Activated naive CD4-positive, alpha-beta T cell treated with anti-CD3 and anti-CD28 coated beads, Interleukin-2, amount 10 ng/mL, durations not matched to agents 7 days and 5 days (primary cell): ENCODE measurements around the gene PLXNA1.

Experiments used
- CTCF ChIA-PET: fragments of 350-600 bp; sonication (Branson Sonifier 250); formaldehyde crosslinking; loops from one replicate; lab custom pipeline; 2021; ENCODE audit warnings: antibody characterized with exemption; lab: Charles Lee
- DNase-seq: peaks from one replicate; pipeline ENCODE4 v3.0.0-alpha.2; 2020
- H3K27ac Mint-ChIP-seq: one replicate; pipeline ENCODE4 v1.8.0; 2021; ENCODE audit warnings: mild to moderate bottlenecking, moderate library complexity, mixed read lengths
- H3K27me3 Mint-ChIP-seq: one replicate; pipeline ENCODE4 v1.8.0; 2021; ENCODE audit warnings: mild to moderate bottlenecking, mixed read lengths
- H3K36me3 Mint-ChIP-seq: one replicate; pipeline ENCODE4 v1.8.0; 2021; ENCODE audit warnings: mixed read lengths
- H3K4me1 Mint-ChIP-seq: one replicate; pipeline ENCODE4 v1.8.0; 2021; ENCODE audit warnings: mixed read lengths
- H3K4me3 Mint-ChIP-seq: one replicate; pipeline ENCODE4 v1.8.0; 2021; ENCODE audit warnings: mild to moderate bottlenecking, moderate library complexity, mixed read lengths
- H3K9me3 Mint-ChIP-seq: one replicate; pipeline ENCODE4 v1.8.0; 2021; ENCODE audit warnings: mixed read lengths

PLXNA1 gene

GRCh38 chr3:126945171-126945721 lies 37.7 kb upstream of the PLXNA1 start:
- Mint-ChIP-seq H3K4me1 (peaks cover 6% of the 10 kb centered on the region), H3K4me3 (no peak overlapping the region), H3K27ac (no peak overlapping the region), H3K9me3 (no peaks in the 10 kb centered on the region), H3K27me3 (no peaks in the 10 kb centered on the region), H3K36me3 (no peaks in the 10 kb centered on the region)
- CTCF ChIA-PET = no interaction called here
- no peak for DNase-seq

DNA sequence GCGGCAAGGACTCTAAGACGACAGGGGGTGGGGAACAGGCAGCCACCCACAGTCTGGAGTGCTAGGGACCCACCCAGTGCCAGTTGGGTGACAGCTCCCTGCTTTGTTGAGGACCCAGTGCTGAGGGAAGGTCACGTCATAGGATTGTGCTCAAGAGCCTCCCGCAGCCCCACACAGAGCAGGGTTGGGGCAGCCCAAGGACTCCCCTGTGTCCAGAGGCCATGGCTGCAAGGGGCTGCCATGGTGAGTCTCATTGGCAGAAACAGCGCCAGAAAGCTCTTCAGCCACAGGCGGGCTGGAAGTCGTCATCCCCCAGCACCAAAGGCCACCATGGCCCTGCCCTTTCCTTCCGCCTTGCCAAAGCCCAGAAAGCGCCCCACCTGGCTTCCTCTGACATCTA lies 37.0 kb upstream of the PLXNA1 start:
- Mint-ChIP-seq H3K4me3 (no peak overlapping the region), H3K9me3 (no peaks in the 10 kb centered on the region), H3K4me1 (peaks cover 6% of the 10 kb centered on the region), H3K36me3 (no peaks in the 10 kb centered on the region), H3K27me3 (no peaks in the 10 kb centered on the region), H3K27ac (no peak overlapping the region)
- no peak for DNase-seq
- CTCF ChIA-PET = no interaction called here

DNA sequence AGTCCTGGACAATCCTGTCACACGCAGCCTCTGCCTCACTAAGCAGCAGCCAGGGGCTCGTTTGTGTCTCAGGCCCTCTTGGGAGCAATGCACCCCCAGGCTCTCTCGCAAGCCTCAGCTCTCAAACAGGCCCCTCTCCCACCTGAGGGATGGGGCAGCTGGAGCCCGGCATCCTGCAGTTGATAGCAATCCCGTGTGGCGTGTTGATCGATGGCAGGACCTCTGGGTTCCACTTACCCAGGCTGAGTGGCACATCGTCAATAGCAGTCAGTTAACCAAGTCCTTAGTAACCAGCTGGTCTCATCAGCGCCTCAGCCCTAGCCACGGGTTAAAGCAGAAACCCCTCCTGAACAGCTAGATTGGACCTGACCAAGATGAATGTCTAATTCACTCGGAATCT lies 36.5 kb upstream of the PLXNA1 start:
- H3K4me3 Mint-ChIP-seq = no peak overlapping the region
- no peak for DNase-seq
- H3K9me3 Mint-ChIP-seq = no peaks in the 10 kb centered on the region
- H3K4me1 Mint-ChIP-seq = peaks cover 6% of the 10 kb centered on the region
- no peaks in the 10 kb centered on the region for H3K36me3 Mint-ChIP-seq
- no peaks in the 10 kb centered on the region for H3K27me3 Mint-ChIP-seq
- H3K27ac Mint-ChIP-seq = no peak overlapping the region
- CTCF ChIA-PET = no interaction called here

DNA sequence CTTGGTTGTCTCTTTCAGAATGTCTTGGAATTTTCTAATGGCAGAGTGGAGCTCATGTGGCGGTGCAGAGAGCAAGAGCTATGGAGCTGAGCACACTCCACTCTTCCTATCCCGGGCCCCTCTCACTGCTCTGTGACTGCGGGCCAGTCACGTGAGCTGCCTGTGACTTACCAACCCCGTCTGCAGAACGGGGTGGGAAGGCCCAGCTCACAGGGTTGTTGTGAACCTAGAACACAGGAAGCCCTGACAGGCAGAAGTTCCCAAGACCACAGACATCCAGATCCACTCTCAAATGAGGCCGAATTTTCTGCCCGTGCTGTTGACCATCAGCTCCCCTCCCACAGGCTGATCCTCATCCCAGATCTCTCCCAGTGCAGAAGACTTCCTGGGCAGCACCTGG lies 35.5 kb upstream of the PLXNA1 start:
- Mint-ChIP-seq H3K36me3 (no peaks in the 10 kb centered on the region), H3K4me3 (no peak overlapping the region), H3K4me1 (peaks cover 6% of the 10 kb centered on the region), H3K27me3 (no peaks in the 10 kb centered on the region), H3K9me3 (no peaks in the 10 kb centered on the region), H3K27ac (no peak overlapping the region)
- CTCF ChIA-PET = no interaction called here
- DNase-seq = no peak

- Mint-ChIP-seq H3K27me3 (no peaks in the 10 kb centered on the region), H3K36me3 (no peaks in the 10 kb centered on the region), H3K9me3 (no peaks in the 10 kb centered on the region), H3K27ac (no peak overlapping the region), H3K4me3 (no peak overlapping the region), H3K4me1 (peaks cover 6% of the 10 kb centered on the region)
- CTCF ChIA-PET = no interaction called here
- DNase-seq = no peak
Observed at GRCh38 chr3:126948980-126949535, 33.9 kb upstream of the PLXNA1 start.

GRCh38 chr3:126951561-126951960 lies 31.4 kb upstream of the PLXNA1 start:
- Mint-ChIP-seq H3K4me3 (no peak overlapping the region), H3K27me3 (no peaks in the 10 kb centered on the region), H3K9me3 (no peaks in the 10 kb centered on the region), H3K27ac (no peak overlapping the region), H3K36me3 (no peaks in the 10 kb centered on the region), H3K4me1 (peaks cover 6% of the 10 kb centered on the region)
- CTCF ChIA-PET = no interaction called here
- DNase-seq = no peak

- DNase-seq = no peak
- H3K27me3 Mint-ChIP-seq = no peaks in the 10 kb centered on the region
Observed at GRCh38 chr3:126952261-126952982, 30.5 kb upstream of the PLXNA1 start.

GRCh38 chr3:126952983-126953660 lies 29.8 kb upstream of the PLXNA1 start:
- no peak overlapping the region for H3K27ac Mint-ChIP-seq
- no peak overlapping the region for H3K4me3 Mint-ChIP-seq
- no peak for DNase-seq
- no peaks in the 10 kb centered on the region for H3K9me3 Mint-ChIP-seq
- no peaks in the 10 kb centered on the region for H3K4me1 Mint-ChIP-seq
- no peaks in the 10 kb centered on the region for H3K36me3 Mint-ChIP-seq
- no peaks in the 10 kb centered on the region for H3K27me3 Mint-ChIP-seq
- CTCF ChIA-PET = no interaction called here

More at GRCh38 chr3:126952261-126952982, 30.5 kb upstream of the PLXNA1 start:
- CTCF ChIA-PET = no interaction called here
- H3K36me3 Mint-ChIP-seq = no peaks in the 10 kb centered on the region
- no peak overlapping the region for H3K27ac Mint-ChIP-seq
- H3K4me1 Mint-ChIP-seq = peaks cover 2% of the 10 kb centered on the region
- no peak overlapping the region for H3K4me3 Mint-ChIP-seq
- no peaks in the 10 kb centered on the region for H3K9me3 Mint-ChIP-seq

DNA sequence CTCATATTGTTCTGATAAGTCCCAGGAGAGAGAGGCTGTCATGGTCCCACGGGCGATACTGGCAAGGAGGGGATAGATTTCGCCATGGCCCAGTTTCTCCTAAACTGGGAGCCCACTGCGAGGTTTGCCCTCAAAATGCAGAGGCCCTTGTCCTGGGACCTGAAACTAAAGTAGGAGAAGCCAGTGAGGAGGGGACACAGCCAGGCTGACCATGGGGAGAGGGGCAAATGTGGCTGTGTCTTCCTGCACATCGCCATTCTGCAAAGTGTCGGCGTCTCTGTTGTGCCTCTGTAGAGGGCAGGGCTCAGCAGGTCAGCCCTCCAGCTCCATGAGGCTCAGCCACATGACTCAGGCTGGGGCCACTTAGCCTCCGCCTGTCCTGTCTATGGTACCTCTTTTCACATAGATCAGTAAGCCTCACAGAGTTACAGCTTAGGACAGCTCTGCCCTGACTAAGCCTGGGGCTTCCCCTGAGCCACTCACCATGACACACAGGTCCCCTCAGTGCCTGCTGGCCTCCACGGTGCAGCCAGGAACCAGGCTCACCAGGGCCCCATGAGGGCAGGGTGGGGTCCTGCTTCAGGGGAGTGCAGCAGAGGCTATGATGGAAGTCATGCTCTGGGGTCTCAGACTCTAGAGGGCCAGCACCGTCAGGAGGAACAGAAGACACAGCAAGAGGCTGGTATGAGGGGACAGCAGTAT lies 28.6 kb upstream of the PLXNA1 start:
- no peaks in the 10 kb centered on the region for H3K27me3 Mint-ChIP-seq
- H3K4me1 Mint-ChIP-seq = no peaks in the 10 kb centered on the region
- no peak overlapping the region for H3K27ac Mint-ChIP-seq
- no peaks in the 10 kb centered on the region for H3K36me3 Mint-ChIP-seq
- H3K4me3 Mint-ChIP-seq = no peak overlapping the region
- DNase-seq = no peak
- CTCF ChIA-PET = no interaction called here
- H3K9me3 Mint-ChIP-seq = no peaks in the 10 kb centered on the region

DNA sequence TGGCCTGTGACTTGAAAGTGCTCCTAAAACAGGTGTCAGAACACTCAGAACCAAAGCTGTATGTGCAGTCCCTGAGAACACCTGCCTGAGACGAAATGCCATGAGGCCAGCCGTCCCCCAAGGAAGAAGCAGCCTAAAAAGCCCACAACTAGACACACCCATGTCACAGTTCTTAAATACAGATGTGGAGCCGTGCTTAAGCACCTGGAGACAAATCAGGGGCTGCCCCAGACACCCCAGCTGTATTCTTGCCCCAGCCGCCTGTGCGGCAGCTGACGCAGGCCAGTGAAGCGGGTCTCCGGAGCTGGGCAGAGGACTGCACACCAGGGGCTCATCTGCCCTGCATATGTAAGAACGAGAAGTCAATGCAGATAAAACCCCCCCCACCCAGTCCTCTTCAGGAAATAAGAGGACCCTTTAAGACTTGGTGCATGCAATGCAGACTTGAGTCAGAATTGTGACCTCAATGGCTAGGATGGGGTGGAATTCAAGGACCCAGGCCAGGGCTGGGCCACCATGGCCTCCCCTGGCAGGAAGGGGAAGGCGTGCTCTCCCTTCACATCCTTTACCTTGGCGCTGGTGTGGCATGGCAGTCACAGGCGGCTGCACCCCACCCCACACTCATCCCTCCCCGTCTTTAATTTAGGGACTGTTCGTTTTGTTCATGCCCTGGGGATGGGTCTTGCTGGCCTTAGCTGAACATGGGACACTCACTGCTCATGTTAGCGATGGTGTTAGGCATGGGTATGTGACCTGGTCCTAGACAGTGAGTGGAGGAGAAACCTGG lies 27.7 kb upstream of the PLXNA1 start:
- CTCF ChIA-PET = interaction anchor here (0.5 kb wide), 1 partner anchor 420 kb away, joined by 3 read pairs; no protein-coding TSS in a partner anchor
- Mint-ChIP-seq H3K4me1 (no peaks in the 10 kb centered on the region), H3K9me3 (no peaks in the 10 kb centered on the region), H3K27me3 (no peaks in the 10 kb centered on the region), H3K27ac (no peak overlapping the region), H3K36me3 (no peaks in the 10 kb centered on the region), H3K4me3 (no peak overlapping the region)
- no peak for DNase-seq

GRCh38 chr3:126956361-126956760 lies 26.6 kb upstream of the PLXNA1 start:
- Mint-ChIP-seq H3K4me1 (no peaks in the 10 kb centered on the region), H3K27me3 (no peaks in the 10 kb centered on the region)

DNA sequence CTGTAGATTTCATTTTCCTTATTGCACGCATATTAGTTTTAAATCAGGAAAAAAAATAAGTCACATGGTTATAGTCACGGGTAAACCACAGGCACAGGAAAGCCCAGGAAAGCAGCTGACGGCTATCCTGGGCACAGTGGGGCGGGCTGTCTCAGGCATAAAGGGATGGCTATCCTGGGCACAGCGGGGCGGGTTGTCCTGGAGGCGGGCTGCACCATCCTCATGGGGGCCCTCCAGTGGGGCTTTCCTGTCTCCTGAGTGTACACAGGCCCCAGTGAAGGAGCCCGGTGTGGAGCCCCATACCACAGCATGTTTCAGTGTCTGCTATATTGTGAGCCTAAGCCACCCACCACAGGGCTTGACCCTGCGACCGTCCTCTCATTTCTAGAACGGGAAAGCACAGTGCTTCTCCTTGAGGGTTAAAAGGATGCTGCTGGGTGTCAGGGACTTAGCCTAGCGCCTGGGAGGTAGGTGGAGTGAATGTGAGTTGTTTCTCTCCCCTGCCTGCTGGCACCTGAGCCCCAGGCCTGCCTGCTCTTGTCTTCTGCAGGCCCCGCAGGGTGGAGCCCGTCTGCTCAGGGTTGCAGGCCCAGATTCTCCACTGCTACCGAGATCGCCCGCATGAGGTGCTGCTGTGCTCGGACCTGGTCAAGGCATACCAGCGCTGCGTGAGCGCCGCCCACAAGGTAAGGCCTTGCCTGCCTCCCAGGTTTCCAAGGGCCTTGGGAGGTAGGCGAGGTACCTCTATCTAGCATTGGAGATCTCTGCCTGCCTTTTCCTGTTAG lies 25.9 kb upstream of the PLXNA1 start:
- DNase-seq = no peak
- H3K36me3 Mint-ChIP-seq = no peaks in the 10 kb centered on the region
- H3K27ac Mint-ChIP-seq = no peak overlapping the region
- CTCF ChIA-PET = no interaction called here
- no peaks in the 10 kb centered on the region for H3K4me1 Mint-ChIP-seq
- no peaks in the 10 kb centered on the region for H3K27me3 Mint-ChIP-seq
- no peaks in the 10 kb centered on the region for H3K9me3 Mint-ChIP-seq
- H3K4me3 Mint-ChIP-seq = no peak overlapping the region

More at GRCh38 chr3:126956361-126956760, 26.6 kb upstream of the PLXNA1 start:
- Mint-ChIP-seq H3K9me3 (no peaks in the 10 kb centered on the region), H3K4me3 (no peak overlapping the region), H3K36me3 (no peaks in the 10 kb centered on the region), H3K27ac (no peak overlapping the region)
- no peak for DNase-seq
- CTCF ChIA-PET = no interaction called here
